MCF 10A (cell line): Measurements from ENCODE around the gene ATP6V0E1. TPM values are rescaled to one million over a fixed set of nuclear protein-coding genes. Genes with fewer than 3 reads are reported as not detected.
A peak's percentile ranks its signal among the peaks of the same experiment; 100 is the strongest.

ENCODE experiments used
- BruUV-seq: library from RNA; stranded (reverse); fragments of 400-500 nt; replicated peaks from 2 replicates; lab custom pipeline; 2021; lab: Mats Ljungman, UMichigan
- CTCF ChIA-PET: fragments of 300-600 bp; sonication (Branson Sonifier 250); formaldehyde crosslinking; extraction: SDS; loops from one replicate; lab custom pipeline; 2021; ENCODE audit warnings: antibody characterized with exemption, inconsistent platforms; lab: Yijun Ruan, JAX
- POLR2A ChIA-PET: fragments of 300-600, 350-650 bp; sonication (Branson Sonifier 250); formaldehyde crosslinking; extraction: SDS; loops from one replicate; lab custom pipeline; 2020; ENCODE audit warnings: antibody characterized with exemption, inconsistent platforms; lab: Yijun Ruan, JAX
- DNase-seq: peaks from one replicate; pipeline ENCODE4 v3.0.0-alpha.2; 2018; ENCODE audit not compliant: unreplicated experiment
- H3K27ac Mint-ChIP-seq: one replicate; pipeline ENCODE4 v1.8.0; 2022; ENCODE audit warnings: mild to moderate bottlenecking, low read depth, mixed read lengths; ENCODE audit not compliant: unreplicated experiment
- H3K27me3 Mint-ChIP-seq: one replicate; pipeline ENCODE4 v1.8.0; 2022; ENCODE audit warnings: mixed read lengths; ENCODE audit not compliant: insufficient read depth, unreplicated experiment
- H3K36me3 Mint-ChIP-seq: one replicate; pipeline ENCODE4 v1.8.0; 2022; ENCODE audit warnings: mild to moderate bottlenecking, moderate library complexity, mixed read lengths; ENCODE audit not compliant: insufficient read depth, unreplicated experiment
- H3K4me1 Mint-ChIP-seq: one replicate; pipeline ENCODE4 v1.8.0; 2022; ENCODE audit warnings: mixed read lengths; ENCODE audit not compliant: insufficient read depth, unreplicated experiment
- H3K4me3 Mint-ChIP-seq: one replicate; pipeline ENCODE4 v1.8.0; 2022; ENCODE audit warnings: mild to moderate bottlenecking, moderate library complexity, mixed read lengths; ENCODE audit not compliant: unreplicated experiment
- H3K9me3 Mint-ChIP-seq: one replicate; pipeline ENCODE4 v1.8.0; 2022; ENCODE audit warnings: mixed read lengths; ENCODE audit not compliant: unreplicated experiment
- intact Hi-C: fragments of 100-400 bp; cut with micrococcal nuclease; formaldehyde crosslinking; loops from 2 replicates; pipeline ENCODE4 v1.14.1; 2022
- total RNA-seq: library from RNA; stranded (reverse); gene quantifications from 2 replicates; pipeline ENCODE4 v1.2.3, GENCODE V29; 2022
- TF ChIP-seq, protein P1 (sequence below): fragments of 200-600 bp; IDR thresholded peaks from one replicate; pipeline ENCODE4 v1.8.0; 2022; ENCODE audit warnings: antibody characterized with exemption, mild to moderate bottlenecking; ENCODE audit not compliant: unreplicated experiment

Gene ATP6V0E1
- total RNA-seq, 1 experiment from 2014 or later = 171 TPM

DNA sequence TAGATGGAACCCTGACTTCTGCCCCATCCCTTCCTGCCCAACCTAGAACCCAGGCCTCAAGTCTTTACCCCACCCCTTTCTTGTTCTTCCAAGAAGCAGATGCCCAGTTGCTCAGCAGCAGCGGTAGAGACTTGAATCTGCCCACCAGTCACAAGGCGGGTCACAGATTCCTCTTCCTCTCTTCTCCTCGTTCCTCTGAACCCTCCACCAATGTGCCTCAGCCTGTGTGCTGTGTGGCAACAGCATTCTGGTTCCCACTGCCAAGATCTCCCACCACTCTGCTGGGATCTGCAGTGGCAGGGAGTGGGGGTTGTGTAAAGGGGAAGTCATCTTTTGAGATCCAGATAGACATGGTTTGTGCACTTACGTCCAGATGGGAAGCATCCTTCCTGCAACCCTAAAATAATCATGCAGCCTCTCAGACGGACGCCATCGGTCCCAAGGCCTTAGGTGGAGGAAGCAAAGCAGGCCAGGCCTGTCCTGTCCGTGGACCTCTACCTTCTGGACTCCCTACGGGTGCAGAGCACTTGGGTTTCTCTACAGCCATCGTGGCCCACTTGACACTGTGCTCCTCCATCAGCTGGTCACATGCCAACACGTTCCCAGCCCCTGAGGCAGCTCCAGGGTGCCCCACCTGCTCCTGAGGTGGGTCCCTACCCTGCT, 32.1 kb upstream of the ATP6V0E1 start:
- DNase-seq = no peak
- Mint-ChIP-seq H3K9me3 (no peaks in the 10 kb centered on the region), H3K27ac (peak overlapping the region; percentile 73), H3K4me3 (peak overlapping the region; percentile 43), H3K27me3 (no peaks in the 10 kb centered on the region), H3K36me3 (peaks cover 50% of the 10 kb centered on the region), H3K4me1 (peaks cover 55% of the 10 kb centered on the region)
- ChIA-PET CTCF (interaction anchor here (0.5 to 26.7 kb wide), 7 partner anchors 8 to 242 kb away, joined by 3 to 604 read pairs (median 4); partner anchors contain the start of genes DUSP1 and RPL26L1), POLR2A (interaction anchor here (0.7 to 1.5 kb wide), 6 partner anchors 11 to 237 kb away, joined by 3 to 4 read pairs (median 4); partner anchors contain the start of gene DUSP1)
- intact Hi-C loops = loop anchor here (10.0 kb wide), 1 partner anchor 503 kb away; no protein-coding TSS in a partner anchor
- TF ChIP-seq, protein P1, sequence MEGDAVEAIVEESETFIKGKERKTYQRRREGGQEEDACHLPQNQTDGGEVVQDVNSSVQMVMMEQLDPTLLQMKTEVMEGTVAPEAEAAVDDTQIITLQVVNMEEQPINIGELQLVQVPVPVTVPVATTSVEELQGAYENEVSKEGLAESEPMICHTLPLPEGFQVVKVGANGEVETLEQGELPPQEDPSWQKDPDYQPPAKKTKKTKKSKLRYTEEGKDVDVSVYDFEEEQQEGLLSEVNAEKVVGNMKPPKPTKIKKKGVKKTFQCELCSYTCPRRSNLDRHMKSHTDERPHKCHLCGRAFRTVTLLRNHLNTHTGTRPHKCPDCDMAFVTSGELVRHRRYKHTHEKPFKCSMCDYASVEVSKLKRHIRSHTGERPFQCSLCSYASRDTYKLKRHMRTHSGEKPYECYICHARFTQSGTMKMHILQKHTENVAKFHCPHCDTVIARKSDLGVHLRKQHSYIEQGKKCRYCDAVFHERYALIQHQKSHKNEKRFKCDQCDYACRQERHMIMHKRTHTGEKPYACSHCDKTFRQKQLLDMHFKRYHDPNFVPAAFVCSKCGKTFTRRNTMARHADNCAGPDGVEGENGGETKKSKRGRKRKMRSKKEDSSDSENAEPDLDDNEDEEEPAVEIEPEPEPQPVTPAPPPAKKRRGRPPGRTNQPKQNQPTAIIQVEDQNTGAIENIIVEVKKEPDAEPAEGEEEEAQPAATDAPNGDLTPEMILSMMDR = no peak
- TSS peak; percentile 49 for BruUV-seq

DNA sequence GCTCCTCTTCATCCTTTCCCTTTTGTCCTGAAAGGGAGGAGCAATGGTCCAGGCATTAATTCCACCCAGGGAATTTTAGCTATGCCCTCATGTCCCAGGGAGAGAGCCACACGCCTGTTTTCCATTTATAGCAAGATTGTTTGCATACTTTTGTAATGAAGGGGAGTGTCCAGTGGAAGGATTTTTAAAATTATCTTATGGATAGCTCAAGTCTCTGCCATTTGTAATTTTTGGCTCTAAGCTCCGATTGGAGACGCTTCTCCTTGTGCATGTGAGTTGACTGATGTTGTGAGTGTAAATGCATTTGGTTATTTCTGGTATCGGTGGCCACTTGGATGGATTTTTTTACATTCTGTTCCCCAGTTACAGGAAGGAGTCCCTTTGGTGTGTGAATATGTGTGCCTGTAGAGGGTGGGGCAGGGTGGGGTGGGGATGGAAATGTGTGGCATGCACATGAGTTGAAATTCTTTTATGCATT, 31.5 kb upstream of the ATP6V0E1 start:
- Mint-ChIP-seq H3K9me3 (no peaks in the 10 kb centered on the region), H3K4me1 (peaks cover 55% of the 10 kb centered on the region), H3K4me3 (peak overlapping the region; percentile 43), H3K36me3 (peaks cover 44% of the 10 kb centered on the region), H3K27me3 (no peaks in the 10 kb centered on the region), H3K27ac (peak overlapping the region; percentile 73)
- ChIA-PET CTCF (interaction anchor here (0.5 to 26.7 kb wide), 6 partner anchors 19 to 243 kb away, joined by 3 to 604 read pairs (median 4); partner anchors contain the start of gene DUSP1), POLR2A (interaction anchor here (0.7 to 1.5 kb wide), 5 partner anchors 12 to 237 kb away, joined by 3 to 4 read pairs (median 4); partner anchors contain the start of gene DUSP1)
- intact Hi-C loops = loop anchor here (10.0 kb wide), 1 partner anchor 503 kb away; no protein-coding TSS in a partner anchor
- no peak for DNase-seq
- BruUV-seq = no TSS peak
- TF ChIP-seq, protein P1 = no peak

DNA sequence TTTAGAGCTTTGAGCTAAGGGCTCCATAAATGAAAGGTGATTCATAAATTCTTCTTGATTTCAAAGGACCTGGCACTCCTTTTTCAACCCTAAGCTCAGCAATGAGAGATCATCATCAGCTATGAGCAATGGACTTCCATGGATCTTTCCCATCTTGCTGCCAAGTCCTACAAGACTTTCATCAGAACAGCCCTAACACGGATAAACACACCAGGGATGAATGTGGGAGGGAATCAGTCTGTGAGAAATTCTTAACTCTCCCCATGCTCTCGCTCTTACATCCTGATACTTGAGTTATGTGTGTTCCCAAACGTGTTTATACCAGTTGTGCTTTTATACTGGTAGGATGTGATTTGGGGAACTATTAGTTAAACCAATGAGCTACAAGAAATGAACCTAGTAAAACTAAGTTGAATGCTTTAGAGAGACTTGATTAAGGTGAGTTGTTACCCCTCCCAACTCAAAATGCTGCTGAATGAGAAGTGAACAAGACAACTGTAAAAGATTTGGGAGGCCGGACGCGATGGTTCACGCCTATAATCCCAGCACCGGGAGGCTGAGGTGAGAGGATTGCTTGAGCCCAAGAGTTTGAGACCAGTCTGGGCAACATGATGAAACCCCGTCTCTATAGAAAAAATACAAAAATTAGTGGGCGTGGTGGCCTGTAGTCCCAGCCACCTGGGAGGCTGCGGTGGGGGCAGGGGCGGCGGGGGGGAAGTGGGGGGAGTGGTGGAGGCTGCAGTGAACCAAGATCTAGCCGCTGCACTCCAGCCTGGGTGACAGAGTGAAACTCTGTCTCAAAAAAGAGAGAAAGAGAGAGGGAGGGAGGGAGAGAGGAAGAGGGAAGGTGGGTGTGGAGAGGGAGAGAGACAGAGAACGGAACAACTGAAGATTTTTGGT, 29.5 kb upstream of the ATP6V0E1 start:
- peak; percentile 82 for DNase-seq
- Mint-ChIP-seq H3K4me1 (peaks cover 49% of the 10 kb centered on the region), H3K9me3 (no peaks in the 10 kb centered on the region), H3K4me3 (no peak overlapping the region), H3K27me3 (no peaks in the 10 kb centered on the region), H3K27ac (peak overlapping the region; percentile 73), H3K36me3 (peaks cover 35% of the 10 kb centered on the region)
- BruUV-seq = no TSS peak
- intact Hi-C loops = loop anchor here (10.0 kb wide), 1 partner anchor 501 kb away; no protein-coding TSS in a partner anchor
- ChIA-PET CTCF (interaction anchor here (0.6 to 2.1 kb wide), 12 partner anchors 10 to 247 kb away, joined by 3 to 17 read pairs (median 4); partner anchors contain the start of genes BNIP1 and DUSP1), POLR2A (interaction anchor here (0.7 to 4.0 kb wide), 16 partner anchors 14 to 502 kb away, joined by 3 to 16 read pairs (median 4); partner anchors contain the start of genes ATP6V0E1 and DUSP1)
- TF ChIP-seq, protein P1 = no peak
